ENCODE data around the gene COP1.
"Not testable (repeated sequence)": the region's sequence is repeated elsewhere in the genome, so short reads cannot be mapped to it uniquely, and the experiment has no call there.

Gene COP1

DNA sequence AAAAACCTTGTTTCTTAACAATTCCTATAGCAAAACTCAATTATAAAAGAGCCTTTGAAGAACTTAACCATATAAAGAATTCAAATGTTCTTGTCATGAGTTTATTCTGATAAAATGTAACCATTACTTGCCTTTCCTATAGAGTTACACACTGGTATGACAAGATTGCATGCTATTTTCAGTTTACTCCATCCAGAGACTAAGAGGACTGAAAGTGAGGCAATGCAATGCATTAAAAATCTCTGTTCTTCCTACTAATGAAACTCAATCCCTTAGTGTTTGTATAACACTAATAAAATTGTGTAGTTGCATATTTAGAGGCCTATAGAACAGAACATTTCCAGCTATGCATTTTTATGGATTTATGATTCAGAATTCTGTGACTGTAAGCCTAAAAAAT, 88.1 kb downstream of the COP1 start:
- DNase-seq, result no peak

DNA sequence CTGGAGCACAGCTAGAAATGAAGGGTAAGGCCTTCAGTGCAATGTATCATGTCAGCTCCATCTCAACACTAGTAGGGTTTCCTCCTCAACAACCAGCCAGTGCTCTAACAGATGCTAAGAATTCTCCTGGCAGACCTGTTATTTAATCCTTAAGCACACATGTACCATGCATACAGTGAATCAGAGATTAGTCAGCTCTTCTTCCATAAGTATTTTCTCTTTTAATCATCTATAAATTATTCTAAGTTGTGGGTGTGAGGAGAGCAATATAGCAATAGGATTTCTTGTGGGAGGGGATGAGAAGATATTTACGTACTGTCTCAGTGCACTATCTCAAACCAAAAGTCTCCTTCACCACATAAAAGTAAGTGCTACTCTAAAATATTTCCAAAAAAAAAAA, 95.3 kb downstream of the COP1 start:
- peak; percentile 34 for DNase-seq

DNA sequence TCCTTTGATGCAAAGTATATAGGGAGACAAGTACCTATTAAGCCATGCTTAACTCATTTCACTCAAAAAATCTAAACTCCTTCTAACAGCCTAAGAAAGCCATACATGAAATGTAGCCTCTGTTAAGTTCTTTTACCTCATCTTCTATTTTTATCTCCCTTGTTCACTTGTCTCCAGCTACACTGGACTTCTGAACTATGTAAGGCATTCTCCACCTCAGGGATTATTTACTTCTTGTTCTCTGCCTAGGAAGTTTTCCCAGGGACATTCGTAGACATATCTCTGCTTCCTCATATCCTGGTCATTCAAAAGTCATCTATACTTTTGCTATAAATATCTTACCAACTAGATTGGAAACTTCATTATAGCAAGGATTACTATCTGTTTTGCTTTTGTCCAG, 96.9 kb downstream of the COP1 start:
- no peak for DNase-seq

DNA sequence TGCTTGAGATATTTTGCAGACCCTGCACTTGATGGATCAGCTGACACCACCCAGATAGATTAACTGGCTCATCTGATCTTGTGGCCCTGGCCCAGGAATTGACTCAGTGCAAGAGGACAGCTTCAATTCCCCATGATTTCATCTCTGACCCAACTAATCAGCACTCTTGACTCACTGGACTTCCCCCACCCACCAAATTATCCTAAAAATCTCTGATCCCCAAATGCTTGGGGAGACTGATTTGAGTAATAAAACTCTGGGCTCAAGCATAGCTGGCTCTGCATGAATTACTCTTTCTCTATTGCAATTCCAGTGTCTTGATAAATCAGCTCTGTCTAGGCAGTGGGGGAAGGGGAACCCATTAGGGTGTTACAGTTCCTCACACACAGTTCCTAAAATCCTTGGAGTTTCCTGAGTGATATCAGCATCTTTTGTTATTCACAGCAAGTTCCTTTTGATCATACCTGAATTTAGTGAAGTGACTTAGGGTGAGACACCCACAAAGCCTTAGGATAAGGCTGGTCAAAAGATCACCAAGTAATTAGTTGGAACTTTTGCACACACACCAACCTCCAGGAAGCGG, 104.2 kb downstream of the COP1 start:
- DNase-seq, result no peak

DNA sequence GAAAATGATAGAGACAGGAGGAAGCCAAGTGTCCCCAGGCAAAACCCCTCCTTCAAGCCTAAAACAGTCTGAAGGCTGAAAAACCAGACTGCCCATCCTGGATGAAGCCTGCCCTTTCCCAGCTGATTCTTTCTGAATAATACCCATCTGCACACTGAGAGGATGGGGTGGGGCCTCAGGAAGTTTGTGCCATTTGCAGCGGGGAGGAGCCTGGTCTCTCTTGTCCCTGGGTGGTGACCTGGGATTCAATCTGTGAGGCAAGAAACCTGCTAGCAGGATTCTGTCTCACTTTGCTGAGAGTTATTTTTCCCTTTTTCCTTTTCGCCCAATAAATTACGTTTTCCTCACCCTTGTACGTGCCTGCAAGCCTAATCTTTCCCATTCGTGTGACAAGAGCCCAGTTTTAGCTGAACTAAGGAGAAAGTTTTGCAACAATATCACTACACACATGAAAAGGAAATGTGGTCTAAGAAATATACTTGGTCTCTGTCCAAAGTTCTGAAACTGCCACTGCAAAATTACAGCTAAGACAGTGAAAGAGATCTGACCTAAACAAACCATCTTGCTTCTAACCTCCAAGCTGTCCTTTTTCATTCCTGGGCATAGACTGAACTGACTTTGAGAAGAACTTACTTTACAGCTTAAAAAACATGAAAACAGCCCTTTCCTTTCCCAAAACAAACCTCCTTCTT, 105.0 kb downstream of the COP1 start:
- no peak for DNase-seq

DNA sequence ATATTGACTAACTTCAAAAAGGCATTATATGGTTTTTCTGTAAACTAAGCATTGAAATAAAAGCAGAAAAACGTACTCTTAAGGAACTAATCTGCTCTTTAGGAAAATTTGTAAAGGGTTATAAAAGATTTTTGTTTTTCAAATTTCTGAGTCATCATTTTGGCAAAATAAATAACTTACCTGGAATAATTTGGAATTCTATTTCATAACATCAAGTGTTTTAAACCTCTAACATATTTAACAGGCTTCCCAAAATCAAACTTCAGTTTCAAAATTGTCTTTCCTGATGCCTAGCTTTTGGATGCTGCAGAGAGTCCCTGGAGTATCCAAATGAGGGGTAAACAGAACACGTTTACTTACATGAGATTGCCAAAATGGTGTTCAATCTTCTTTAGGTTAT, 108.5 kb downstream of the COP1 start:
- no peak for DNase-seq

DNA sequence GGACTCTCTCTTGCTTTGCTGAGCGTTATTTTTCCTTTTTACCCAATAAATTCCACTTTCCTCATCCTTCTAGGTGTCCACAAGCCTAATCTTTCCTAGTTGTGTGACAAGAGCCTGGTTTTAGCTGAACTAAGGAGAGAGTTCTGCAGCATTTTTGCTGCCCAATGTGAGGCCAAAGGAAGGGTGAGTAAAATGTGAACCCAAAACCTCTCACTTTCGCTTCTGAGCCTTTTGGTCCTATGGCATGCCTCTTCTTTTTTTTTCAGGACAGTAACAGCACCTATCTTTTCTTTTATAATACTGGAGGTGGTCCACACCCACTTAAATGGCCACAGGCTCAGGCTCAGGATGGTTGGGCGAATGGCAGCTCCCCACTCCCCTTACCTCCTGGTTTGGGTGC, 111.1 kb downstream of the COP1 start:
- DNase-seq, result no peak

DNA sequence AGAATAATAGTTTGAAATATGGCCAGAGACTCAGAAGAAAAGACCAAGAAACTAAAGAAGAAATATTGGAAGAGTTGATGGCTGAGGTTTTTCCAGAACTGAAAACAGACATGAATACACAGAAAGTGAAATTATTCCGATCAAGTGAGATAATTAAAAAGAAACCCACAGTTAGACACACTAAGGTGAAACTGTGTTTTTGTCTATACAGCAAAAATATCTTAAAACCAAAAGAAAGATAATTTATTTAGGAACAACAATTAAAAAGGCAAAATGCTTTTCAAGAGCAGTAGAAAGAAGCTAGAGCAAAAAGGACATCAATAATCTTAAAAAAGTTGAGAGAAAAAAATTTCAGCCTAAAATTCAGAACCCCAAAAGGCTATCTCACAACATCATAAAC, 116.3 kb downstream of the COP1 start:
- DNase-seq, result no peak

DNA sequence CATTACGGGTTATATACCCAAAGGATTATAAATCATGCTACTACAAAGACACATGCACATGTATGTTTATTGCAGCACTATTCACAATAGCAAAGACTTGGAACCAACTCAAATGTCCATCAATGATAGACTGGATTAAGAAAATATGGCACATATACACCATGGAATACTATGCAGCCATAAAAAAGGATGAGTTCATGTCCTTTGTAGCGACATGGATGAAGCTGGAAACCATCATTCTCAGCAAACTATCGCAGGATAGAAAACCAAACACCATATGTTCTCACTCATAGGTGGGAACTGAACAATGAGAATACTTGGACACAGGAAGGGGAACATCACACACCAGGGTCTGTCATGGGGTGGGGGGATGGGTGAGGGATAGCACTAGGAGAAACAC, 119.3 kb downstream of the COP1 start:
- DNase-seq, result not testable (repeated sequence)

DNA sequence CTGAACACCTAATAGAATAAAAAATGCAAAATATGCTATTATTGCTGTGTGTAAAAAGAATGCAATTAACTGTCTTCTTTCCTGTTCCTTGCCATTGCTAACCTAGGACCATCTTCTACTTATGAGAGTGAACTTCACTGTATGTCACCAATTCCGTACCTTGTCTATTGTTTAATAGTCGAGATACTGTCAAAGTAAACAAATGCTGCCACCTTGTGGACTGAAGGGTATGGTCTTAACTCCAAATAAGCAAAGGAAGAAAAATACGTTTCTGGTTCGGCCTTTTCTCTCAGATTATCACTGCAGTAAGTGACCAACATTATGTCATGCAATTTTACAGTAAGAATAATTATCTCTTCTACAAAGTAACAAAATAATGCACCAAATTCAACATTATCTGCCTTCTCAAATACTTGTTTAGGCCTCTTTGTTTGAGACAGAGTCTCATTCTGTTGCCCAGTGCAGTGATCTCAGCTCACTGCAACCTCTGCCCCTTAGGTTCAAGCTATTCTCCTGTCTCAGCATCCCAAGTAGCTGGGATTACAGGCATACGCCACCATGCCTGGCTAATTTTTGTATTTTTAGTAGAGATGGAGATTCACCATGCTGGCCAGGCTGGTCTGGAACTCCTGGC, 133.4 kb downstream of the COP1 start:
- peak; percentile 91 for DNase-seq

DNA sequence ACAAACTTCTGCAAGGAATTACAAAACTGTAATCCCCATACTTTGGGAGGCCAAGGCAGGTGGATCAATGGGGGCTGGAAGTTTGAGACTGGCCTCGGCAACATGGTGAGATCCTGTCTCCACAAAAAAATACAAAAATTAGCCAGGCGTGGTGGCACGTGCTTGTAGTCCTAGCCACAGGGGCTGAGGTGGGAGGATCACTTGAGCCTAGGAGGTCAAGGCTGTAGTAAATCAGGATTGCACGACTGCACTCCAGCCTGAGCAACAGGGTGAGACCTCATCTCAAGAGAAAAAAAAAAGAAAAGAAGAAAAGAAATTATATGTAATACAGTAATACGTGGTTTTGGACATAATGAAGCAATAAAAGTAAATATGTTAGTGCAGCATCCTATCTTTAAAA, 138.2 kb downstream of the COP1 start:
- DNase-seq, result no peak

DNA sequence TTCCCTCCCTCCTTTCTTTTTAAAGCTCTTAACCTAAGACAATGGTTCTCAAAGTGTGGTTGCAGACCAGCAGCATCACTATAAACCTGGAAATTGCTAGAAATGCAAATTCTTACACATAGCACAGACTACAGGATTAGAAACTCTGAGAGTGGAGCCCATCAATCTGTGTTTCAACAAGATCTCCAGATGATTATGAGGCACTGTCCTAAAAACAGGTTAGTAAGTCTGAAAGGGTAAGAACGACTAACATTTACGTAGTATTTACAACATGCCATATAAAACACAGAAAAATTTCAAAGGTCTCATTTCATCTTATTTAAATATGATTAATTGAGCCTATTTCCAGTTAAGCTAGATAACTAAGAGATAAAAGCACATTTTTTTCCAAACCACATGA, 138.8 kb downstream of the COP1 start:
- no peak for DNase-seq

DNA sequence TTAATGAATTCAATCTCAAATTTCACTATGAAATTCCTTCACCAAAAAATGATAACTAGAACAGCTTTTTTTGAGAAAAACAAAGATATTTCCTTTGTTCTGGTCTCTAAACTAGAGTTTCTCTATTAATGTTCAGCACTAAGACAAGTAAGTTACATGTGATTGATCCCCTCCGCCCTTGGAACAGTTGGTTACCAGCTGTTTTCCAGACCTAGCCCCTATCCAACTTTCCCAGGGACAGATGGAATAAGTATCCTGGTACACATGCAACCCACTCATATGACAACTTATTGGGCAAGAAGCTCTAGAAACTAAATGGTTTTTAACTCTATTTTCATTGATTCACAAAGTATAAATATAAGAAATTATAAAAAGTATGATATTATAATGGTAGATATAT, 140.4 kb downstream of the COP1 start:
- peak; percentile 10 for DNase-seq

DNA sequence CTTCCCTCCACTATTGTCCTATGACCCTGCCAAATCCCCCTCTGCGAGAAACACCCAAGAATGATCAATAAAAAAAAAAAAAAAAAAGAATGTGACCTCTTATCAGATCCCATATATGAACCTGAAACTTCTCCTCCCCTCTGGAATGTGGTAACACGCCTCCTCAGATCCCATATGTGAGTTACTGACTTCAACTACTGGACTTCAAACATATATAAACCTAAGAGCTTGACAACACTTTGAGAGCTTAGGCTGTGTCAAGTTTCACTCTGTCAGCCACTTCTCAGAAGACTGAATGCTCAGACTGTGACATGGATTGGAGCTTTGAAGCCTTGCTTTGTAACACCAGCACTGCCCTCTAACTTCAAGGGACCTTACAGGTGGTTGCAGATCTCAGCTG, 148.4 kb downstream of the COP1 start:
- peak; percentile 40 for DNase-seq

DNA sequence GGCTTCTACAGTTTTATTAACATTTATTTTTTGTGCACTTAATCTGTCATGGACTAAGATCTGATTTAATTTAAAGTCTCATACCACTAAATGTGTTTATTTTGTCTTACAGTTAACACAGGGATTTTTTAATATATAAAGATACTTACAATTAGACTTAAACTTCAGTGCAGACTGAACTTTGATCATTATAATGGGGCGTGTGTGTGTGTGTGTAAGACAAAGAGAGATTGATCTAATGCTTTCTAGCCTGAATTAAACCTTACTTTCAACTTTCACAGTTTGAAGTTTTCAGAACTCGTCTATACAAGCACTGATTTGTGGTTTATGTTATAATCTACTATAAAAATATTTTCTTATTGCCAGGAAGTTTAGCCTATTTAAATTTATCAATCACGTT, 150.8 kb downstream of the COP1 start:
- DNase-seq, result no peak

DNA sequence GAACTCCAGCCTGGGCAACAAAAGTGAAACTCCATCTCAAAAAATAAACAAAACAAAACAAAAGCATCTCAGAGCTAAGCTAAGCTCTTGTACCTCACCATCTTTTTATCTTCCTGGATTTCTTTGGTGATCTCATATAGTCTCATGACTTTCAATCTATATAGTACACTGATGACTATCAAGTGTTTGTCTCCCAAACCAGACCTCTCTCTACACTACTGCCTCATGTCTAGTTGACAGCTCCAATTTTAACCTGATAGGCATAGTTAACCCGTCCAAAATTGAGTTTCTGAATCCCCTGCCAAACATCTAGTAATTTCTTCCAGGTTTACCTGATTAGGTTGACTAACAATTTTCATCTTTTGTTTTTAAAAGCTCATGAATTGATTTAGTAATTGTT, 151.7 kb downstream of the COP1 start:
- no peak for DNase-seq

DNA sequence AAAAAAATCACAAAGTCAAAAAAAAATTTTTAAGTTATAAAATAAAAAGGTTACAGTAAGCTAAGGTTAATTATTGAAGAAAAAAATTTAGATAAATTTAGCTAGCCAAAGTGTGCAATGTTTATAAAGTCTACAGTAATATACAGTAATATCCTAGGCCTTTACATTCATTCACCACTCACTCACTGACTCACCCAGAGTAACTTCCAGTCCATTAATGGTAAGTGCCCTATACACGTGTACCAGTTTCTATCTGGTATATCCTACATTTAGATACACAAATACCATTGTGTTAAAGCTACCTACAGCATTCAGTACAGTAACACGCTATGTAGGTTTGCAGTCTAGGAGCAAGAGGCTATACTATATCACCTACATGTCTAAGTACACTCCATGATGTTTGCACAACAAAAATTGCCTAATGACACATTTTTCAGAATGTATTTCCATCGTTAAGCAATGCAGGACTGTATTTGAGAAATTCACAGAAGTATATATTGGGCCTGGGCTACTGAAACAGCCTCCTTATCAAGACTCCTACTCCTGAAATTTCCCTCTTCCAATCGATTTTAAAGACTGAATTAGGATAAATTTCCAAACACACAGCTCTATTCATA, 155.1 kb downstream of the COP1 start:
- DNase-seq, result no peak

DNA sequence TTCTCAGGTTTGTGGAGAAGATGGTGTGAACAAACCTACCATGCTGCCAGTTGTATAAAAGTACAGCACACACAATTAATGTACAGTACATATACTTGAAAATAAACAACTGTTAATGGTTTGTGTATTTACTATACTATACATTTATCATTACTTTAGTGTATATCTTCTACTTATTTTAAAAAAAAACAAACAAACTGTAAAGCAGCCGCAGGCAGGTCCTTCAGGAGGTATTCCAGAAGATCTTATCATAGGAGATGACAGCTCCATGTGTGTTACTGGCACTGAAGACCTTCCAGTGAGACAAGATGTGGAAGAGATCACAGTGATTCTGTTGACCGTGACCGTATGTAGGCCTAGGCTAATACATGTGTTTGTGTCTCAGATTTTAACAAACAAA, 155.7 kb downstream of the COP1 start:
- no peak for DNase-seq

DNA sequence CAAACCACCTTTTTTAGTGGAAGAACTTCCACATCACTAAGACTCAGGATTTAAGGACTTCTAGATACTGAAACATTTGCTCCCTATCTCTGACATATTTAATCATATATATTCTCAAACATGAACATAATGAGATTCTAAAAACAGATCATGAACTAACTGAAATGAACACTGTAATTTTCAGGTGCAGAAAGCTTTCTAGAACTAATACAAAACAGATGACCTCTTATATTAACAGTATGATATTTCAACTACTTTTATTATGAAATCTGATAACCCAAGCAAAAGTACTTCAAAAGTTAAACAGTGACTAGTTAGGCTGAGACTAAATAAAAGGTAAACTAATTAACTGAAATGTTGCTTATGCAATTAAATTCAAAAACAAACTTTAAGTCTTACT, 157.5 kb downstream of the COP1 start:
- DNase-seq, result no peak

DNA sequence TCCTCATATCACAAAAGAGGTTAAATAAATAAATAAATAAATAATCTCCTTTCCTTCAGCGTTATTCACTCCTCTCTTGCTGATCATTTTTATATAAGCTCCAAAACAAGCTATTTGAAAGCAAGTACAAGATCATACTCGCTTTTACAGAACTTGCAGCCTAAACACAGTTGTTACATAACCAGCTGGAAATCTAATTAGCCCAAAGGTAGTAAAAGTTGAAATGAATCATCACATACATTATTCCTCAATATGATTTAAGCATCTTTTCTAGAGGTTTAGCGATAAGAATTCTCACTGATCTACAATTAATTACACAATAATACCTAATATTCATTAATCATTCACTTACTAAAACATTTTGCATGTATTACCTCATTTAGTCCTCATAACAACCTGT, 160.2 kb downstream of the COP1 start:
- no peak for DNase-seq

DNA sequence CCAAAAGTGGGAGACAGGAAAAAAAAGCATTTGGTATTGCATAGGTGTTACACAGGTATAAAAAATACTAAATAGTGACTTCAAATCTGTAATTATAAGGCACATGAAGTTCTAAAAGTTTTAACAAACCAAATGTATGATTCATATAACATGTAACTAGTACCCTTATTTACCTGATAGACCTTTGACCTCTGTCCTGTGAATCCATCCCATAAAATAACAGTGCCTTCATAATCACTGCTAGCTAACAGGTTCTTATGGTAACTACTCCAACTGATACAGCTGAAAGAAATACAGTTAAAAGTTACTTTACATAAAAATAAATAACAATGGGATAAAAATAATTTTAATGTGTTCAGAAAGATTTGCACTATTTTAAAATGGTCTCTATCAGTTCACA, 163.5 kb downstream of the COP1 start:
- no peak for DNase-seq

DNA sequence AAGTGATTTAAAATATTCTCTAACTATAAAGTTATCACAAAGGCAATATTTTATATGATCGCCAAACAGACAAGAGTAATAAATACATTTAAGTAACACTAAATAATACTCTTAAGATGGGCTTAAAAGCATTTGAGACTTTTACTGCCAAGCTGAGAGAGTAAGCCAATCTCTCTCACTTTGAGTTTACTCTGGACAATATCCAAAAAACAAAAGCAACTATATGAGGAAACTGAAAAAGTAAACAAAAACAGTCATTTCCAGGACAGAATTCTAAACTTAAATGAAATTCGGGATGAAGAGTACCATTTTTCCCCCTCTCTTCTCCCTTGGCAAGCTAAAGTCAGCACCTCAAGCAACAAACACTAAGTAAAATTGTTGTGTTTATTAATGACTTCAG, 173.2 kb downstream of the COP1 start:
- DNase-seq, result no peak

DNA sequence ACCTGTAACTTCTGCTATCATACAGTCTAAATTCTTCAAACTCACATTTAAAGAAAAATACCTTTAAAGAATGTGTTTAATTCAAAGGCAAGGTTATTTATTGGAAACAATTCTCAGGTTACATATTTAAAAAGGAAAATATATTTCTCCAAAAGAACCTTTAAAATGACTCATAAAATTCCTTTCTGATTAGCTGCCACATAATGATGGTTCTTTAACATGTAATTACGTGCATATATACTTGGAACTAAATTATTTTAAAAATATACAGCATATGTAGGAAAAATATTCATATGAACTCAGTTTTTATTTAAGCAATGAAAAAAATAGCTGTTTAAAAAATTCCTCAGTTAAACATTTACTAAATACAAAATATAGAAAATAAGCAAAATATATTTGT, 173.6 kb downstream of the COP1 start:
- DNase-seq, result no peak

DNA sequence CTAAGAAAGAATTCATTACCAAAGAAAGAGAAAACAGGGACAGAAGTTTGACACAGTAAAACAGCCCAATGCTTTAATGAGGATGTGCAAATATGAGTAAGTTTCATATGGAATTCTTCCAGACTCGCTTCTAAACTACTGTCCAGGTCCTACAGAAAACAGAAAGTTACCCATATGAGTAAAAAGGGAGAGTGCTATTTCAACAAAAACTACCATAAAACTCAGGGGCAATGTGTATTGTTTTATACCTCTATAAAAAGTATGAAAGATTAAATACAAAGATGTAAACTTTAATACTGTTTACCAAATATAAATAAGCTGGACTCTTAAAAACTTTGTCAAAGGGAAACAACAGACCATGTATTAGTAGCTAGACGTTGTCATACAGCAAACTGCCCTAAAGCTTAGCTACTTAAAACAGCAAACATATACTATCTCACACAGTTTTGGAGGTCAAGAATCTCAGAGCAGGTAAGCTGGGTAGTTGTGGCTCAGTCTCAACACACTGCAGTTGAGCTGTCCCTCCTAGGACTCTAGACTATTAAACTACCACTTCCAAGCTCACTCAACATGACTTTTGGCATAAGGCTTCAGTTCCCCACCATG, 174.9 kb downstream of the COP1 start:
- no peak for DNase-seq

Data from NCI-H82 (cell line).